NT2/D1 (cell line): ENCODE data around the gene PSMB10.

Experiments
- SUZ12 ChIP-seq: IDR thresholded peaks from 2 replicates; pipeline ENCODE4 v1.6.1; 2011; ENCODE audit not compliant: insufficient read length, insufficient read depth; ENCODE audit errors: extremely low read depth
- ZNF274 ChIP-seq: IDR thresholded peaks from 2 replicates; pipeline ENCODE4 v1.6.1; 2011; ENCODE audit warnings: mild to moderate bottlenecking, low read depth, low read length

GRCh38 chr16:67966549-67967182, 30.0 kb upstream of the PSMB10 start:
- TF ChIP-seq SUZ12 (no peak), ZNF274 (no peak)
